ENCODE results near the gene IPCEF1.

DNA sequence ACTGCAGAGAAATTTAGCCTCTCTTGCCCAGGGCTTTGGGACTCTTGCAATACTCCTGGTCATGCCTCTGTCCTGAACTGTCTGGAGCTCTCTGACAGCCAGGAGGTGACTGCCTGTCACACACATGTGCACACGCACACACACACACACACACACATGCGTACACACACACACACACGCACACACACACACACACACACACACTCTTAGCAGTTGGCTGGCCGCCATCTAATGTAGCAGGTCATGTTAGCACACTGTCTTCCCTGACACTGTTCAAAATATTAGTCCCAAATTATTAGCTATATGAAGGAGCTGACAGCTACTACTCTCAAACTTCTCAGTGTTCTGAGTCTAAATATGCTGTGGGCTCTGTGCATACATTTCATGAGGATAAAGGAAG lies 60.9 kb downstream of the IPCEF1 start:
- TF ChIP-seq, protein P1, sequence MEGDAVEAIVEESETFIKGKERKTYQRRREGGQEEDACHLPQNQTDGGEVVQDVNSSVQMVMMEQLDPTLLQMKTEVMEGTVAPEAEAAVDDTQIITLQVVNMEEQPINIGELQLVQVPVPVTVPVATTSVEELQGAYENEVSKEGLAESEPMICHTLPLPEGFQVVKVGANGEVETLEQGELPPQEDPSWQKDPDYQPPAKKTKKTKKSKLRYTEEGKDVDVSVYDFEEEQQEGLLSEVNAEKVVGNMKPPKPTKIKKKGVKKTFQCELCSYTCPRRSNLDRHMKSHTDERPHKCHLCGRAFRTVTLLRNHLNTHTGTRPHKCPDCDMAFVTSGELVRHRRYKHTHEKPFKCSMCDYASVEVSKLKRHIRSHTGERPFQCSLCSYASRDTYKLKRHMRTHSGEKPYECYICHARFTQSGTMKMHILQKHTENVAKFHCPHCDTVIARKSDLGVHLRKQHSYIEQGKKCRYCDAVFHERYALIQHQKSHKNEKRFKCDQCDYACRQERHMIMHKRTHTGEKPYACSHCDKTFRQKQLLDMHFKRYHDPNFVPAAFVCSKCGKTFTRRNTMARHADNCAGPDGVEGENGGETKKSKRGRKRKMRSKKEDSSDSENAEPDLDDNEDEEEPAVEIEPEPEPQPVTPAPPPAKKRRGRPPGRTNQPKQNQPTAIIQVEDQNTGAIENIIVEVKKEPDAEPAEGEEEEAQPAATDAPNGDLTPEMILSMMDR (IDR thresholded peaks at IDR 0.05; ENCODE audit: low read depth, low read length, missing input control), result no peak
- TF ChIP-seq YY1 (IDR thresholded peaks at IDR 0.05) (no peak), EGR1 (IDR thresholded peaks at IDR 0.05; ENCODE audit: low read depth in 2 of 2) (no peak), FOXA1 (IDR thresholded peaks at IDR 0.05) (no peak), JUND (IDR thresholded peaks at IDR 0.05) (no peak), TAF1 (conservative IDR thresholded peaks at IDR 0.05) (no peak), RAD21 (IDR thresholded peaks at IDR 0.05) (no peak), GABPA (IDR thresholded peaks at IDR 0.05 in 1 of 2, conservative IDR thresholded peaks at IDR 0.05 in 1 of 2) (no peak), SP1 (IDR thresholded peaks at IDR 0.05) (no peak)
- TF ChIP-seq, protein P2, sequence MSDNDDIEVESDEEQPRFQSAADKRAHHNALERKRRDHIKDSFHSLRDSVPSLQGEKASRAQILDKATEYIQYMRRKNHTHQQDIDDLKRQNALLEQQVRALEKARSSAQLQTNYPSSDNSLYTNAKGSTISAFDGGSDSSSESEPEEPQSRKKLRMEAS (IDR thresholded peaks at IDR 0.05), result no peak
- TF ChIP-seq, protein P3, sequence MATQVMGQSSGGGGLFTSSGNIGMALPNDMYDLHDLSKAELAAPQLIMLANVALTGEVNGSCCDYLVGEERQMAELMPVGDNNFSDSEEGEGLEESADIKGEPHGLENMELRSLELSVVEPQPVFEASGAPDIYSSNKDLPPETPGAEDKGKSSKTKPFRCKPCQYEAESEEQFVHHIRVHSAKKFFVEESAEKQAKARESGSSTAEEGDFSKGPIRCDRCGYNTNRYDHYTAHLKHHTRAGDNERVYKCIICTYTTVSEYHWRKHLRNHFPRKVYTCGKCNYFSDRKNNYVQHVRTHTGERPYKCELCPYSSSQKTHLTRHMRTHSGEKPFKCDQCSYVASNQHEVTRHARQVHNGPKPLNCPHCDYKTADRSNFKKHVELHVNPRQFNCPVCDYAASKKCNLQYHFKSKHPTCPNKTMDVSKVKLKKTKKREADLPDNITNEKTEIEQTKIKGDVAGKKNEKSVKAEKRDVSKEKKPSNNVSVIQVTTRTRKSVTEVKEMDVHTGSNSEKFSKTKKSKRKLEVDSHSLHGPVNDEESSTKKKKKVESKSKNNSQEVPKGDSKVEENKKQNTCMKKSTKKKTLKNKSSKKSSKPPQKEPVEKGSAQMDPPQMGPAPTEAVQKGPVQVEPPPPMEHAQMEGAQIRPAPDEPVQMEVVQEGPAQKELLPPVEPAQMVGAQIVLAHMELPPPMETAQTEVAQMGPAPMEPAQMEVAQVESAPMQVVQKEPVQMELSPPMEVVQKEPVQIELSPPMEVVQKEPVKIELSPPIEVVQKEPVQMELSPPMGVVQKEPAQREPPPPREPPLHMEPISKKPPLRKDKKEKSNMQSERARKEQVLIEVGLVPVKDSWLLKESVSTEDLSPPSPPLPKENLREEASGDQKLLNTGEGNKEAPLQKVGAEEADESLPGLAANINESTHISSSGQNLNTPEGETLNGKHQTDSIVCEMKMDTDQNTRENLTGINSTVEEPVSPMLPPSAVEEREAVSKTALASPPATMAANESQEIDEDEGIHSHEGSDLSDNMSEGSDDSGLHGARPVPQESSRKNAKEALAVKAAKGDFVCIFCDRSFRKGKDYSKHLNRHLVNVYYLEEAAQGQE (IDR thresholded peaks at IDR 0.05), result no peak

Measured in liver (tissue), 3 donors.